ENCODE results near the gene ZNF778.
A peak's percentile ranks its signal among the peaks of the same experiment; 100 is the strongest.
"Not testable (repeated sequence)": the region's sequence is repeated elsewhere in the genome, so short reads cannot be mapped to it uniquely, and the experiment has no call there.

The ZNF778 gene

DNA sequence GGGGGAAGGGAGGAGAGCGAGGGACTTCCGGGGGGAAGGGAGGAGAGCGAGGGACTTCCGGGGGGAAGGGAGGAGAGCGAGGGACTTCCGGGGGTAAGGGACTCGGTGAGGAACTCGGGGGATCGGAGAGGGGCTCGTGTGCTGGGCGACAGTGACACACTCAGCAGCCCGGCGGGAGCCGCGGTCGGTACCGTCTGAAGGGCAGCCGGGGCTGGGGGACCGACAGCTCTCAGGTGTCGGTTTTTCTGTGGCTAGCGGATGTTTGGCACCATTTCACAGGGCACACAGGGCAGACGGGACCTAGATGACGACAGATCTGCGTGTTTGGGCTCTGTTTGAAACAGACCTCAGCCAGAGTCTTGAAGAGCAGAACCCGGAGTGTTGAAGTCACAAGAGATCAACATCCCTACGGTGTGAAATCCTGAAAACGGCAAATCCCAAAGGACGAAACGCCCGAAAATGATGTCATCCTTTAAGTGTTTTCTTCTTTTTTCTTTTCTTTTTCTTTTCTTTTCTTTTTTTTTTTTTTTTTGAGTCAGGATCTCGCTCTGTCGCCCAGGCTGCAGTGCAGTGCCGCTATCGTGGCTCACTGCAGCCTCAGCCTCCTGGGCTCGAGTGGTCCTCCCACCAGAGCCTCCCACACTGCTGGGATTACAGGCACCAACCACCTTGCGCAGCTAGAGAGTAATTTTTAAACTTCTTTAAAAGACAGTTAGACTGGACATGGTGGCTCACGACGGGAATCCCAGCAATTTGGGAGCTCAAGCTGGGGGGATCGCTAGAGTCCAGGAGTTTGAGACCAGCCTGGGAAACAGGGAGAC lies 23.9 kb downstream of the ZNF778 start:
- TF ChIP-seq, protein P1, sequence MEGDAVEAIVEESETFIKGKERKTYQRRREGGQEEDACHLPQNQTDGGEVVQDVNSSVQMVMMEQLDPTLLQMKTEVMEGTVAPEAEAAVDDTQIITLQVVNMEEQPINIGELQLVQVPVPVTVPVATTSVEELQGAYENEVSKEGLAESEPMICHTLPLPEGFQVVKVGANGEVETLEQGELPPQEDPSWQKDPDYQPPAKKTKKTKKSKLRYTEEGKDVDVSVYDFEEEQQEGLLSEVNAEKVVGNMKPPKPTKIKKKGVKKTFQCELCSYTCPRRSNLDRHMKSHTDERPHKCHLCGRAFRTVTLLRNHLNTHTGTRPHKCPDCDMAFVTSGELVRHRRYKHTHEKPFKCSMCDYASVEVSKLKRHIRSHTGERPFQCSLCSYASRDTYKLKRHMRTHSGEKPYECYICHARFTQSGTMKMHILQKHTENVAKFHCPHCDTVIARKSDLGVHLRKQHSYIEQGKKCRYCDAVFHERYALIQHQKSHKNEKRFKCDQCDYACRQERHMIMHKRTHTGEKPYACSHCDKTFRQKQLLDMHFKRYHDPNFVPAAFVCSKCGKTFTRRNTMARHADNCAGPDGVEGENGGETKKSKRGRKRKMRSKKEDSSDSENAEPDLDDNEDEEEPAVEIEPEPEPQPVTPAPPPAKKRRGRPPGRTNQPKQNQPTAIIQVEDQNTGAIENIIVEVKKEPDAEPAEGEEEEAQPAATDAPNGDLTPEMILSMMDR (IDR thresholded peaks at IDR 0.05), result no peak
- Mint-ChIP-seq H3K4me3 (peak overlapping the region; percentile 98), H3K9me3 (peaks cover 5% of the 10 kb centered on the region), H3K4me1 (peaks cover 11% of the 10 kb centered on the region), H3K27me3 (ENCODE audit: low read depth, poor library complexity) (peaks cover 23% of the 10 kb centered on the region), H3K36me3 (ENCODE audit: low read depth) (peaks cover 10% of the 10 kb centered on the region), H3K27ac (peak overlapping the region; percentile 99)
- DNase-seq, result peak; percentile 76

DNA sequence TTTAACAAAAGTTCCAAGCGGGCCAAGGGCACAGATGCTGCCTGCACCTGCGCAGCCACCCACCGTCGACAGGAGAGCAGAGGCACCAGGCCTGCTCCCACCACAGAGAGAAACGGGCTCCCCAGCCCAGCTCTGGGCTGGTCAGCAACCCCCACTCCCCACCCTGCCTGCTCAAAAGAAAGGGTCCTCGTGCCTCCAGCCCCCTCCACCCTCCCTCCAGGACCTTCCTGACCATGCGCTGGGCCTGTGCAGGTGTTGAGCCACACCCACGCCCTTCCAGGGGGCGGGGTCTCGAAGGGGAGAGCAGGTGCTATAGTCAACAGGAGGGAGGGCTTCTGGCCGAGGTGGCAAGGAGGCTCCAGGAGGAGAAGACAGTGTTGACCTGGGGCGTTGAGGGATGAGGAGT lies 25.3 kb downstream of the ZNF778 start:
- H3K36me3 Mint-ChIP-seq (ENCODE audit: low read depth), result peaks cover 8% of the 10 kb centered on the region
- peaks cover 14% of the 10 kb centered on the region for H3K4me1 Mint-ChIP-seq
- H3K27me3 Mint-ChIP-seq (ENCODE audit: low read depth, poor library complexity), result peaks cover 27% of the 10 kb centered on the region
- H3K9me3 Mint-ChIP-seq, result peaks cover 5% of the 10 kb centered on the region
- peak overlapping the region; percentile 64 for H3K27ac Mint-ChIP-seq
- no peak for DNase-seq
- TF ChIP-seq, protein P1 (IDR thresholded peaks at IDR 0.05), result no peak
- peak overlapping the region; percentile 36 for H3K4me3 Mint-ChIP-seq

DNA sequence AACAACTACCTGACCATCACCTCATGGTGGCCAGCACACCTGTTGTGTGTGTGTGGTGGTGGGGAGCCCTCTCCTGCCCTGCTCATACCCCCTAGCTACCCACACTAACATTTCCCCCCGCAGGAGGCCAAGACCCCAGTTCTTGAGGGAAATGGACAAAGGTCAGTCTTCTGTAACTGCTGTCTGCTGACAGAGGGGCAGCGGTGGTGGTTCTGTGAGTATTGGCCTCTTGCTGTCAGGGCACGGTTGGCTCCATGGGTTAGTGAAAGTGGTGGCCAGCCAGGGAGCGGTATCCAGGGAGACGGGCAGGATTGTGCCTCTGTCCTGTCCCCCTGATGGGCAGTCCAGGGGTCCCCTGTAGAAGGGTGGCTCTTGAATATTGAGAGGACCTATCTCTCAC lies 26.2 kb downstream of the ZNF778 start:
- Mint-ChIP-seq H3K9me3 (peaks cover 10% of the 10 kb centered on the region), H3K4me1 (peaks cover 14% of the 10 kb centered on the region), H3K36me3 (ENCODE audit: low read depth) (peaks cover 6% of the 10 kb centered on the region), H3K27ac (no peak overlapping the region), H3K27me3 (ENCODE audit: low read depth, poor library complexity) (peaks cover 34% of the 10 kb centered on the region), H3K4me3 (no peak overlapping the region)
- TF ChIP-seq, protein P1 (IDR thresholded peaks at IDR 0.05), result no peak
- no peak for DNase-seq

DNA sequence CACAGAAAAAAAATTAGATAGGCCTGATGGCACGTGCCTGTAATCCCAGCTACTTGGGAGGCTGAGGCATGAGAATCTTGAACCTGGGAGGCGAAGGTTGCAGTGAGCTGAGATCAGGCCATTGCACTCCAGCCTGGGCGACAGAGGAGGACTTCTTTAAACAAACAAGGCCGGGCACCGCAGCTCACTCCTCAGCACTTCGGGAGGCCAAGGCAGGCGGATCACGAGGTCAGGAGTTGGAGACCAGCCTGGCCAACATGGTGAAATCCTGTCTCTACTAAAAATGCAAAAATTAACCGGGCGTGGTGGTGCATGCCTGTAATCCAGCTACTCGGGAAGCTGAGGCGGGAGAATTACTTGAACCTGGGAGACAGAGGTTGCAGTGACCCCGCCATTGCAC lies 26.8 kb downstream of the ZNF778 start:
- H3K36me3 Mint-ChIP-seq (ENCODE audit: low read depth); H3K27ac Mint-ChIP-seq; DNase-seq; H3K4me3 Mint-ChIP-seq: not testable (repeated sequence)
- Mint-ChIP-seq H3K9me3 (peaks cover 16% of the 10 kb centered on the region), H3K27me3 (ENCODE audit: low read depth, poor library complexity) (peaks cover 37% of the 10 kb centered on the region), H3K4me1 (peaks cover 14% of the 10 kb centered on the region)

DNA sequence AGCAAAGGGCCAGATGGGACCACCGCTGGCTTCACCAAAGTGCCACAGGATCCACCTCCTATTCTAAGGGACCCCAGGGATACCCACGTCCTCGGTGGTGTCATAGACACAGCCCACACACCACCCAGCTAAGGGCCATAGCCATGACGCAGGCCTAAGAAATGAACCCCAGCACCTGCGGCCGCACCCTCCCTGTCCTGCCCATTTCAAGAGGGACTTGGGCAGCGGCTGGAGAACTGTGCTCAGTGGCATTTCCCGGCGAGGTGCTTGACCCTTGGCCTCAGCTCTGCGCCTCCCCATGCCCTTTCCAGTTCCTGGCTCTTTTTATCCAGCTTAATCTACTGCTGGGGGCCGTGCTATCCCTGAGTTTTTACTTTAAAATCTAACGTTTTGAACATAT lies 27.3 kb downstream of the ZNF778 start:
- H3K27me3 Mint-ChIP-seq (ENCODE audit: low read depth, poor library complexity), result peaks cover 37% of the 10 kb centered on the region
- no peak overlapping the region for H3K27ac Mint-ChIP-seq
- H3K9me3 Mint-ChIP-seq, result peaks cover 19% of the 10 kb centered on the region
- no peak for DNase-seq
- peaks cover 14% of the 10 kb centered on the region for H3K4me1 Mint-ChIP-seq
- no peak overlapping the region for H3K4me3 Mint-ChIP-seq
- TF ChIP-seq, protein P1 (IDR thresholded peaks at IDR 0.05), result no peak
- peaks cover 5% of the 10 kb centered on the region for H3K36me3 Mint-ChIP-seq (ENCODE audit: low read depth)

DNA sequence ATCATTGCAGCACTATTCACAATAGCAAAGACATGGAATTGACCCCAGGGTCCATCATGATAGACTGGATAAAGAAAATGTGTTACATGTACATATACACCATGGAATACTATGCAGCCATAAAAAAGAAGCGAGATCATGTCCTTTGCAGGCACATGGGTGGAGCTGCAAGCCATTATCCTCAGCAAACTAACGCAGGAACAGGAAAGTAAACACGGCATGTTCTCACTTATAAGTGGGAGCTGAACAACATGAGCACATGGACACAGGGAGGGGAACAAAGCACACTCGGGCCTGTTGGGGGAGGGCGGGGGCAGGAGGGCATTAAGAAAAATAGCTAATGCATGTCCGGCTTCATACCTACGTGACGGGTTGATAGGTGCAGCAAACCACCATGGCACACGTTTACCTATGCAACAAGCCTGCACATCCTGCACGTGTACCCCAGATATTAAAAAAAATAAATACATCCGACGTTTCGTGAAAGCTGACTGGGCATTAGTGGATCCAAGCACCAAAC lies 28.9 kb downstream of the ZNF778 start:
- Mint-ChIP-seq H3K27me3 (ENCODE audit: low read depth, poor library complexity) (peaks cover 46% of the 10 kb centered on the region), H3K9me3 (peaks cover 31% of the 10 kb centered on the region), H3K27ac (no peak overlapping the region), H3K4me1 (peaks cover 10% of the 10 kb centered on the region), H3K36me3 (ENCODE audit: low read depth) (peaks cover 9% of the 10 kb centered on the region), H3K4me3 (peak overlapping the region; percentile 77)
- DNase-seq, result no peak
- TF ChIP-seq, protein P1 (IDR thresholded peaks at IDR 0.05), result no peak
